K562 (cell line): ENCODE measurements around the gene CHN2. TPM values are rescaled to one million over a fixed set of nuclear protein-coding genes. Genes with fewer than 3 reads are reported as not detected.

Experiments used
- ARHGAP35 ChIP-seq: fragments of 450-650 bp; IDR thresholded peaks from 2 replicates; pipeline ENCODE4 v1.6.1; 2018; ENCODE audit not compliant: partially characterized antibody
- ASH1L ChIP-seq: fragments of 450-650 bp; IDR thresholded peaks from 2 replicates; pipeline ENCODE4 v1.6.1; 2018; ENCODE audit warnings: borderline replicate concordance, mild to moderate bottlenecking, low read depth; ENCODE audit not compliant: partially characterized antibody
- ATF1 ChIP-seq, 2 experiments: fragments of 450-650 bp in 1 of 2; IDR thresholded peaks; 2 replicates each; pipeline ENCODE4 v1.6.1; 2016; ENCODE audit warnings: missing compliant biosample characterization in 1 of 2, missing genetic modification characterization in 1 of 2
- E2F3 ChIP-seq: fragments of 250-450 bp; sonication (Bioruptor Pico); IDR thresholded peaks from 2 replicates; pipeline ENCODE4 v1.4.0; 2020; ENCODE audit warnings: mild to moderate bottlenecking
- HMGXB4 ChIP-seq: sonication (generic); formaldehyde crosslinking; IDR thresholded peaks from 2 replicates; pipeline ENCODE4 v1.8.1; 2023; ENCODE audit warnings: mild to moderate bottlenecking, missing genetic modification reagents
- MXD1 ChIP-seq: fragments of 250-450 bp; sonication (Bioruptor Pico); IDR thresholded peaks from 2 replicates; pipeline ENCODE4 v1.8.0; 2021; ENCODE audit warnings: borderline replicate concordance, mild to moderate bottlenecking, moderate library complexity; ENCODE audit not compliant: poor library complexity, severe bottlenecking
- POLR2A ChIP-seq: fragments of 450-650 bp; conservative IDR thresholded peaks from 2 replicates; pipeline ENCODE4 v1.6.1; 2016
- SRSF9 ChIP-seq: fragments of 200-400 bp; formaldehyde crosslinking; IDR thresholded peaks from 2 replicates; pipeline ENCODE4 v1.6.1; 2017; ENCODE audit warnings: low read depth, low read length, borderline replicate concordance
- TEAD4 ChIP-seq, 2 experiments: sonication (generic) in 1 of 2; formaldehyde crosslinking in 1 of 2; IDR thresholded peaks; 2 replicates each; pipeline versions ENCODE4 v1.6.1 to v1.8.0; 2012 to 2022; ENCODE audit warnings: borderline replicate concordance in 1 of 2, inconsistent platforms in 1 of 2, low read length in 1 of 2, mild to moderate bottlenecking in 1 of 2, missing genetic modification reagents in 1 of 2
- XRCC3 ChIP-seq: fragments of 450-650 bp; IDR thresholded peaks from 2 replicates; pipeline ENCODE4 v1.6.1; 2017; ENCODE audit warnings: mild to moderate bottlenecking, moderate library complexity
- ZNF253 ChIP-seq: fragments of 250-450 bp; sonication (Bioruptor Pico); conservative IDR thresholded peaks from 2 replicates; pipeline ENCODE4 v1.6.1; 2021; ENCODE audit warnings: mild to moderate bottlenecking
- ZNF589 ChIP-seq: fragments of 200-800 bp; sonication (Bioruptor generic); IDR thresholded peaks from 2 replicates; pipeline ENCODE4 v1.6.1; 2016; ENCODE audit warnings: low read depth, missing genetic modification characterization, missing compliant biosample characterization
- ZNF717 ChIP-seq: fragments of 250-450 bp; sonication (Bioruptor Pico); IDR thresholded peaks from 2 replicates; pipeline ENCODE4 v1.5.0; 2021
- polyA plus RNA-seq, 8 experiments: library from polyadenylated mRNA; depleted of rRNA in 4 of 8; stranded (reverse) in 5 of 8; unstranded in 3 of 8; fragments of >200 nt; fragmentation: Nextera tagmentation in 2 of 8; fragmentation: Illumina TruSeq in 1 of 8; extraction: Ambion mirVana in 2 of 8; extraction: Trizol in 1 of 8; gene quantifications; 2 replicates each; pipeline versions ENCODE4 v1.2.1 to v1.2.3, GENCODE V29; 2011 to 2014; ENCODE audit warnings: inconsistent platforms in 1 of 8, missing spikeins in 1 of 8
- total RNA-seq, 7 experiments: library from RNA; depleted of rRNA in 6 of 7; stranded (reverse); fragments of >200 nt in 6 of 7; fragmentation: Illumina TruSeq in 2 of 7; extraction: Trizol in 2 of 7; gene quantifications; 2 replicates each; pipeline versions ENCODE4 v1.2.1 to v1.2.3, GENCODE V29; 2011 to 2021; ENCODE audit warnings: low replicate concordance in 1 of 7
- TF ChIP-seq, protein P1 (sequence below): fragments of 250-450 bp; sonication (Bioruptor Pico); IDR thresholded peaks from 2 replicates; pipeline ENCODE4 v1.4.0; 2020; ENCODE audit warnings: mild to moderate bottlenecking, moderate library complexity
- TF ChIP-seq, protein P2 (sequence below): fragments of 450-650 bp; formaldehyde crosslinking; IDR thresholded peaks from 2 replicates; pipeline ENCODE4 v1.4.0; 2020; ENCODE audit warnings: mild to moderate bottlenecking
- TF ChIP-seq, protein P3 (sequence below): fragments of 450-650 bp; IDR thresholded peaks from 2 replicates; pipeline ENCODE4 v1.6.1; 2016; ENCODE audit warnings: low read depth, mild to moderate bottlenecking, moderate library complexity

CHN2 gene
- total and polyA plus RNA-seq, 9 of the 15 experiments (the other 6 are each of a cell fraction or from before 2014, with no cell fraction given): 0.12 to 2.1 (median 0.31) TPM; not detected in 1

DNA sequence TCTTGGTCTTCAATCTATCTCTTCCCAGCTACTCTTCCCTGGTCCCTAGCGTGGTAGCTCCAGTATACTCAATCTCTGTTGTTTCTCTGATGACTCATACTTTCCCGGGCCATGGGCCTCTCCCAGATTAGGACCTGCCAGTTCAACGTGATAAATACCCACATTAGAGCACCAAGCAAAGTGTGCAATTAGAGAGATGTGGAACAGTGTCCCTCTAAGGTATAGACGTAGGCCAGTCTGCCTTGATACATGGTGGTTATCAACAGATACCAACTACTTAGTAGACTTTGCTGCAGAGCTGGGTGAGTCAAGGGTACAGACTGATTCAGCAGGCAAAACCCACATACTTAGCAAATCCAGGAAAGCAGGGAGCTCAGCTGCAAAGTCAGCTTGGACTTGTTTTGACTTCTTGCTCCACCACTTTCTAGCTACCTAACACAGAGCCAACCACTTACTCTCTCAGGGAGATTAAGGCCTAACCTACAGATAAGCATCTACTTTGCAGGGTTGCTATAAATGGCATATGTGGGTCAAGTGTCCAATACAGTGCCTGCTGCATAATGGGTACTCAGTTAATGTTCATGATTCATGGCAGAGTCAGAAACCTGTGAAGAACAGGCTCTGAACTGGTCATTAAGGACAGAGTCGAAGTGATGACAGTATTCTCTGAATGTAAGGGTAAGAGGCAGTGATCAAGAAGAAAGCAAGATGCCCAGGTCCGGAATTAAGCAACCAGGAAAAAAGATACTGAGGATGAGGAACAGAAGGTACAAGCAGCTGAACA lies 176.1 kb downstream of the CHN2 start (continued):
- no peak for TF ChIP-seq ZNF253 (CRISPR knock-in tag)
- no peak for TF ChIP-seq SRSF9
- no peak for TF ChIP-seq HMGXB4 (CRISPR knock-in tag)
- TF ChIP-seq, protein P1, sequence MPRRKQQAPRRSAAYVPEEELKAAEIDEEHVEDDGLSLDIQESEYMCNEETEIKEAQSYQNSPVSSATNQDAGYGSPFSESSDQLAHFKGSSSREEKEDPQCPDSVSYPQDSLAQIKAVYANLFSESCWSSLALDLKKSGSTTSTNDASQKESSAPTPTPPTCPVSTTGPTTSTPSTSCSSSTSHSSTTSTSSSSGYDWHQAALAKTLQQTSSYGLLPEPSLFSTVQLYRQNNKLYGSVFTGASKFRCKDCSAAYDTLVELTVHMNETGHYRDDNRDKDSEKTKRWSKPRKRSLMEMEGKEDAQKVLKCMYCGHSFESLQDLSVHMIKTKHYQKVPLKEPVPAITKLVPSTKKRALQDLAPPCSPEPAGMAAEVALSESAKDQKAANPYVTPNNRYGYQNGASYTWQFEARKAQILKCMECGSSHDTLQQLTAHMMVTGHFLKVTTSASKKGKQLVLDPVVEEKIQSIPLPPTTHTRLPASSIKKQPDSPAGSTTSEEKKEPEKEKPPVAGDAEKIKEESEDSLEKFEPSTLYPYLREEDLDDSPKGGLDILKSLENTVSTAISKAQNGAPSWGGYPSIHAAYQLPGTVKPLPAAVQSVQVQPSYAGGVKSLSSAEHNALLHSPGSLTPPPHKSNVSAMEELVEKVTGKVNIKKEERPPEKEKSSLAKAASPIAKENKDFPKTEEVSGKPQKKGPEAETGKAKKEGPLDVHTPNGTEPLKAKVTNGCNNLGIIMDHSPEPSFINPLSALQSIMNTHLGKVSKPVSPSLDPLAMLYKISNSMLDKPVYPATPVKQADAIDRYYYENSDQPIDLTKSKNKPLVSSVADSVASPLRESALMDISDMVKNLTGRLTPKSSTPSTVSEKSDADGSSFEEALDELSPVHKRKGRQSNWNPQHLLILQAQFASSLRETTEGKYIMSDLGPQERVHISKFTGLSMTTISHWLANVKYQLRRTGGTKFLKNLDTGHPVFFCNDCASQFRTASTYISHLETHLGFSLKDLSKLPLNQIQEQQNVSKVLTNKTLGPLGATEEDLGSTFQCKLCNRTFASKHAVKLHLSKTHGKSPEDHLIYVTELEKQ (CRISPR knock-in tag): no peak
- no peak for TF ChIP-seq TEAD4 (IDR thresholded peaks at IDR 0.05; ENCODE audit: low read length)
- no peak for TF ChIP-seq TEAD4 (CRISPR knock-in tag; IDR thresholded peaks at IDR 0.05; ENCODE audit: borderline replicate concordance)
- no peak for TF ChIP-seq ASH1L
- no peak for TF ChIP-seq POLR2A
- no peak for TF ChIP-seq MXD1 (CRISPR knock-in tag)
- TF ChIP-seq, protein P2, sequence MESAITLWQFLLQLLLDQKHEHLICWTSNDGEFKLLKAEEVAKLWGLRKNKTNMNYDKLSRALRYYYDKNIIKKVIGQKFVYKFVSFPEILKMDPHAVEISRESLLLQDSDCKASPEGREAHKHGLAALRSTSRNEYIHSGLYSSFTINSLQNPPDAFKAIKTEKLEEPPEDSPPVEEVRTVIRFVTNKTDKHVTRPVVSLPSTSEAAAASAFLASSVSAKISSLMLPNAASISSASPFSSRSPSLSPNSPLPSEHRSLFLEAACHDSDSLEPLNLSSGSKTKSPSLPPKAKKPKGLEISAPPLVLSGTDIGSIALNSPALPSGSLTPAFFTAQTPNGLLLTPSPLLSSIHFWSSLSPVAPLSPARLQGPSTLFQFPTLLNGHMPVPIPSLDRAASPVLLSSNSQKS: no peak
- TF ChIP-seq ATF1 (CRISPR knock-in tag; IDR thresholded peaks at IDR 0.05): no peak
- no peak for TF ChIP-seq ATF1 (tag; IDR thresholded peaks at IDR 0.05)
- TF ChIP-seq ZNF589 (CRISPR knock-in tag): no peak
- no peak for TF ChIP-seq XRCC3
- no peak for TF ChIP-seq ARHGAP35
- no peak for TF ChIP-seq ZNF717
- TF ChIP-seq E2F3 (CRISPR knock-in tag): no peak
- TF ChIP-seq, protein P3, sequence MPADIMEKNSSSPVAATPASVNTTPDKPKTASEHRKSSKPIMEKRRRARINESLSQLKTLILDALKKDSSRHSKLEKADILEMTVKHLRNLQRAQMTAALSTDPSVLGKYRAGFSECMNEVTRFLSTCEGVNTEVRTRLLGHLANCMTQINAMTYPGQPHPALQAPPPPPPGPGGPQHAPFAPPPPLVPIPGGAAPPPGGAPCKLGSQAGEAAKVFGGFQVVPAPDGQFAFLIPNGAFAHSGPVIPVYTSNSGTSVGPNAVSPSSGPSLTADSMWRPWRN: no peak
